H7 (cell line): ENCODE data around the gene C1orf167. TPM values are rescaled to one million over a fixed set of nuclear protein-coding genes. Genes with fewer than 3 reads are reported as not detected.
"Not testable (repeated sequence)": the region's sequence is repeated elsewhere in the genome, so short reads cannot be mapped to it uniquely, and the experiment has no call there.

Experiments
- DNase-seq: peaks from one replicate; pipeline ENCODE4 v3.0.0; 2012
- H3K27me3 ChIP-seq: 2 replicates; pipeline ENCODE4 v1.6.0; 2011; ENCODE audit warnings: mild to moderate bottlenecking, low read length; ENCODE audit not compliant: control insufficient read depth, insufficient read depth
- H3K36me3 ChIP-seq: replicated peaks from 2 replicates; pipeline ENCODE4 v1.5.1; 2011; ENCODE audit warnings: low read length; ENCODE audit not compliant: control insufficient read depth, insufficient read depth
- H3K4me3 ChIP-seq: 2 replicates; pipeline ENCODE4 v1.5.1; 2011; ENCODE audit warnings: low read depth, mild to moderate bottlenecking, control low read depth, low read length, moderate library complexity; ENCODE audit not compliant: insufficient read depth
- total RNA-seq: library from RNA; depleted of rRNA; stranded (reverse); fragments of >200 nt; shearing (Covaris generic); gene quantifications from 2 replicates; pipeline ENCODE4 v1.2.3, GENCODE V29; 2014

C1orf167 gene
- total RNA-seq, 1 experiment from 2014 or later, result 0.28 TPM

- Histone ChIP-seq H3K36me3 (peaks cover 14% of the 10 kb centered on the region), H3K4me3 (no peak overlapping the region), H3K27me3 (no peaks in the 10 kb centered on the region)
- DNase-seq, result no peak
Measured at GRCh38 chr1:11792106-11792505, 30.1 kb downstream of the C1orf167 start.

DNA sequence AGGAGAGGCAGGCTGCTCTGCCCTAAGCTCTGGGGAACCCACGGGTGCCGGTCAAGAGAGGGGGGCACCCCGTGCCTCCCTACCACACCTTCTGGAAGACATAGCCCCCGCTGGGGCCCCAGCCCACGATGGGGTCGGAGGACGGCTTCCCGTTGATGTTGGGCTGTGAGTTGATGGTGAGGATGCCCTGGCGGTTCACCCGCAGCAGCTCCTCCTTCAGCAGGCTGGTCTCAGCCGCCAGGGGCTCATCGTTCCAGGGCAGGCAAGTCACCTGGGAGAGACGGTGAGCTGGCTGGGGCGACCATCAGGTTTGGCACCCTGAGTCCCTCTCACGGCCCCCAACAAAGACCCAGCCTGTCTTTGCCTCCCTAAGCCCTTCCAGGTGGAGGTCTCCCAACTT lies 31.8 kb downstream of the C1orf167 start:
- Histone ChIP-seq H3K4me3 (no peak overlapping the region), H3K36me3 (peaks cover 14% of the 10 kb centered on the region), H3K27me3 (no peaks in the 10 kb centered on the region)
- DNase-seq, result no peak

DNA sequence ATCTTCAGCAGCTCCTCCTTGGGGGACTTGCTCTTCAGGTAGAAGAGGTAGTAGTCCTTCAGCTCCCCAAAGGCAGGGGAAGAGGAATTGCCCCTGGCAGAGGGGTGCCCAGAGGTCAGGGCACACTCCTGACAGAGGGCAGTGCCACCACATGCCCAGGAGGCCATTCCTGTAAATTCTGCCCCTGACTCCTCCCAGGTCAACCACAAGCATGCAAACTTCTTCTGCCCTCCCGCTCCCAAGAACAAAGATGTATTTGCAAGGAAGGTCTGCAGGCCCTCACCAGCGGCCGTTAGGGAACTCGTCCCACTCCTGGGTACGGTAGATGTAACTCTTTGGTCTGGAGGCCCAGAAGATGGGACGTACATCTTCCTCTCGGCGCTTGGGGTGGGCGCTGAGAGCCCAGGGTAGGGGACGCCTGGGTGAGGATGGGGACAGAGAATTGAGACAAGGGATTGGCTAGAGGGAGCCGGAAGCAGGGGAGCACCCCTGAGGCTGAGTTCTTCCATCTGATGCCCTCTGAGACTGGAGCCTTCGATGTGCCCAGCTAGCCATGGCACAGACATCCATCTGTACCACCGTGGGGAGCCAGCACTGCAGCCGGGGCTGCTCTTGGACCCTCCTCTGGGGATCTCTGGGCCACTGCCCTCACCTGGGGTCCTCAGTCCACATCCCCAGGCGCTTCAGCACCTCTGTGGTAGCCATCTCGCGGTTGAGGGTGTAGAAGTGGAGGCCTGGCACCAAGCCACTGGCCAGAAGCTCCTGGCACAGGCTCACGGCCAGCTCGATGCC lies 32.6 kb downstream of the C1orf167 start:
- H3K27me3 ChIP-seq, result no peaks in the 10 kb centered on the region
- peaks cover 14% of the 10 kb centered on the region for H3K36me3 ChIP-seq
- H3K4me3 ChIP-seq, result no peak overlapping the region
- no peak for DNase-seq

DNA sequence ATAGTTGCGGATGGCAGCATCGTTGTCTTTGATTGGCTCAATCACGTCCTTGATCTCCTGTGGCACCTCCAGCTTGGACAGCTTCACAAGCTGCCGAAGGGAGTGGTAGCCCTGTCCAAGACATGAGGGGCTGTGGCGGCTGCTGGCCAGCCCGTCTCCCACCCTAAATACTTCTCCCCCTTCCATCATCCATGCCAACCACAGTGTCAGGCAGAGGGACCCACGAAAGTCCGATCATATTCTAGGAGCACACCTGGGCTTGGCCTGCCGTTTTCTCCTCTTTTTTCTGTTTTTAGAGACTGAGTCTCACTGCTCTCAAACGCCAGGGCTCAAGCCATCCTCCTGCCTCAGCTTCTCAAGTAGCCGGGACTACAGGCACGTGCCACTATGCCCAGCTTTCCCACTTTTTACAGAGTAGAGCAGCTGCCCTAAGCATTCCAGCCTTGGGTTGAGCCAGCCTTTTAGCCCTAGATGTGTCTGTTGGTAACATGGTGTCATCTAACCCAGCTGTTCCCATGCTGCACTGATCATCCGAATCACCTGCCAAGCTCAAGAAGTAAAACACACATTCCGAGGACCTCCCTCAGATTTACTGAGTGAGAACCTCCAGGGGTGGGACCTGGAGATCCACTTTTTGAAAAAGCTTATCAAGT lies 33.4 kb downstream of the C1orf167 start:
- Histone ChIP-seq H3K36me3 (peaks cover 14% of the 10 kb centered on the region), H3K4me3 (no peak overlapping the region), H3K27me3 (no peaks in the 10 kb centered on the region)
- no peak for DNase-seq

DNA sequence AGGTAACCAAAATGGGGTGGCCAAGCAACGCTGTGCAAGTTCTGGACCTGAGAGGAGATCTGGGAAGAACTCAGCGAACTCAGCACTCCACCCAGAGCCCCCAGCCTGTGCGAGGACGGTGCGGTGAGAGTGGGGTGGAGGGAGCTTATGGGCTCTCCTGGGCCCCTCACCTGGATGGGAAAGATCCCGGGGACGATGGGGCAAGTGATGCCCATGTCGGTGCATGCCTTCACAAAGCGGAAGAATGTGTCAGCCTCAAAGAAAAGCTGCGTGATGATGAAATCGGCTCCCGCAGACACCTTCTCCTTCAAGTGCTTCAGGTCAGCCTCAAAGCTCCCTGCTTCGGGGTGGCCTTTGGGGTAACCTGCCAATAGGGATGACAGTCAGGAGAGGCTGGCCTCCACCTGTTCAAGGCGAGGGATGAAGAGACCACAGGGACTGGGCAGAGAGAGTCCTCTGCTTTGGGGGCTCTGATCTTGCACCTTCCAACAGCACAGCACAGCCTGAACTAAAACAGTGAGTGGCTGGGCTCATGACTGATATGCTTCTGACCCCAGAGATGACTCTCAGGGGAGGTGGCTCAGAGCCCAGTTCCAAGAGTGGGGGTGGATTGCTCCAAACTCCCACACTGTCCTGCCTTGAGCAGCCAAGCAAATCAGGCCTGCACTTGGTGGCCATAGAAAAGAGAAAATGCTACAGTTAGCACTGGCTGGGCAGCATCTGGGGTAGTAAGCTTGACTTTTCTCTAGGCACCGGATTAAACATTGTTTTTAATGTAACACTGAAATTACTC lies 34.2 kb downstream of the C1orf167 start:
- H3K27me3 ChIP-seq, result no peaks in the 10 kb centered on the region
- no peak for DNase-seq
- peaks cover 12% of the 10 kb centered on the region for H3K36me3 ChIP-seq
- H3K4me3 ChIP-seq, result no peak overlapping the region

- Histone ChIP-seq H3K27me3 (no peaks in the 10 kb centered on the region), H3K4me3 (no peak overlapping the region), H3K36me3 (peaks cover 12% of the 10 kb centered on the region)
- no peak for DNase-seq
Measured at GRCh38 chr1:11797525-11798216, 35.7 kb downstream of the C1orf167 start.

DNA sequence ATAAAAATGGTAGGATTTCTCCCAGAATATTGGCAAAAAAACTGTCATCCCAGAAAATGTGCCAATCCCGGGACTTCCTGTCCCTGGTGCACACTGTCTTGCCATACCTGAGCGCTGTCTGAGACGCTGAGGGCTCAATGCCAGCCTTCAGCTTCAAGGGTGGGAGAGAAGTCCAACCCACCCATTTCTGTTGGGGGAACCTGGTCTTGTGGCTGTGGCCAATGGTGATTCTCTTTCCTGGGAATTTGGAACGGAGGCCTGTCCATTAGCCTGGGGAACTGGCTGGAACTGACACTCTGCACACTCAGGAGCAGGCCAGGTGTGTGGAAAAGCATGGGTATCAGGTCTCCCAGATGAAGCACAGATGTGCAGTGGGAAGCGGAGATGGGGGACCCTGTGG lies 37.1 kb downstream of the C1orf167 start:
- no peaks in the 10 kb centered on the region for H3K27me3 ChIP-seq
- H3K4me3 ChIP-seq, result no peak overlapping the region
- no peak for DNase-seq
- H3K36me3 ChIP-seq, result peaks cover 12% of the 10 kb centered on the region

DNA sequence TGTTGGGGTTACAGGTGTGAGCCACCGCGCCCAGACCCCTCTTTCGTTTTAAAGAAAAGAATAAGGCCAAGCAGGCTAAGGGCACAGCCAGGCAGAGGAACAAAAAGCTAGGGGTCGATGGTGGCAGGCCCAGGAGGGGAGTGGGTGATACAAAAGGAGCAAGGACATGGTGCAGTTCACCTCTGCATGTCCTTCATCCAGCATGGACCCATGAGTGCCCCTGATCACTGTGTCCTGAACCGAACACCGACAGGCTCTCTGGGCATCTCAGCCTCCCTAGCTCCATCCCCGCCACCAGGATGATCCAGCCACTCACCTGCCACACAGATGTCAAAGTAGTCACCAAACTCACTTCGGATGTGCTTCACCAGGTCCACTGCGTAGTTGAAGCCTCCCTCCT lies 37.9 kb downstream of the C1orf167 start:
- Histone ChIP-seq H3K36me3 (peaks cover 9% of the 10 kb centered on the region), H3K4me3 (no peak overlapping the region), H3K27me3 (no peaks in the 10 kb centered on the region)
- no peak for DNase-seq

- Histone ChIP-seq H3K4me3 (no peak overlapping the region), H3K27me3 (no peaks in the 10 kb centered on the region), H3K36me3 (peaks cover 7% of the 10 kb centered on the region)
- DNase-seq, result no peak
Measured at GRCh38 chr1:11800391-11800755, 38.4 kb downstream of the C1orf167 start.

GRCh38 chr1:11800756-11801433 lies 38.9 kb downstream of the C1orf167 start:
- peaks cover 5% of the 10 kb centered on the region for H3K36me3 ChIP-seq
- no peak for DNase-seq
- H3K4me3 ChIP-seq, result no peak overlapping the region
- no peaks in the 10 kb centered on the region for H3K27me3 ChIP-seq

DNA sequence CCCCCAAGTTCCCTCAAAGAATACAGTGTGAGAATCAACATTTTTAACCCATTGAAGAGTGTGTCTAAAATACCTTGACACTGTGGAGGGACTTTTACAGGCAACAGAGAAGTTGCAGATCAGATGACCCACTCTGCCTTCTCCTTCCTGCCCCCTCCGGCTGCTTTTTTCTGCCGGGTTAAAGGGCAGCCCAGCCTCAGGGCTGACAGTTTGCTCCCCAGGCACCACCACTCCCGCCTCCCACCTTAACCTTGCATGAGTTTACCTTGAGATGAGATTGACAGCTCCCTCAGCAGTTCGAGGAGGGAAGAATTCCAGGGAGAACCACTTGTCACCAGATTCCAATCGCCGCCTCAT lies 40.6 kb downstream of the C1orf167 start:
- DNase-seq, result peak; percentile 72
- Histone ChIP-seq H3K36me3 (peaks cover 8% of the 10 kb centered on the region), H3K4me3 (peak overlapping the region; percentile 51), H3K27me3 (no peaks in the 10 kb centered on the region)

DNA sequence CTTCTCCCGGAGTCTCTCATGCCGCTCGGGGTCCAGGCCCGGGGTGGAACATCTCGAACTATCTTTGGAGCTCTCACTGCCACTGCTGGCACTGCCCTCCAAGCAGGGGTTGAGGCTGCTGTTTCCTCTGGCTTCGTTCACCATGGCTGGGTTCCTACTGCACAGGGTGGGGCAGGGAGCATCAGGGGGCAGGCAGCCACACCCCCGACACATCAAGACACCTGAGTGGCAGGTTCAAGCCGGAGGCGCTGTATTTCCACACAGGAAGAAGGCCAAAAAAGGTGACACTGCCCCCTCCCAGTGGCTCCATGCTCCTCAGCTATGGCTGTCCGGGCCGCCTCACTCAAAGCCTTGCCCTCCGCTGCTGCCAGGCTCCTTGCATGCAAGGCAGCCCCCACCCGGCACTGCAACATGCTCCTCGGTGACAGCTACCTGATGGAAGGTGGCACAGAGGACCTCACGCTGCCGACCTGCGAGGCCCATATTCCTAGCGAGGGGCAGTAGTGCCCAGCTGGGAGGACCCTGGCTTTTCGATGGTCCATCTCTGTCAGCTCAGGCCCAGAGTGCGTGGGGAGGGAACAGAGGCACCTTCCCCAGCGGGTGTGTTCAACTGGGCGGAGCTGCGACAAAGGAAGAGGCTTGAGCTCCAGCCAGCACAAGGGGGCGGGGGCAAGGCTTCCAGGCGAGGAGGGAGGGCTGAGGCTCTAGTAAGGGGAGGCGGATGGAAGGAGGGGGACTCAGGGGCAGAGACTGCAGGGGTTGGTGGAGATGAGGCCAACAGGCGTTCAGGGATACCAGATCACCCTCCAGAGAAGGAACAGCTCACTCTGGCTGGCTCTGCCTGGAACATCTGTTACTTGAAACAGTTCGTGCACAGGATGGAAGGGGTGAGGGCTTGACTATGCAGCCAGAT lies 41.2 kb downstream of the C1orf167 start:
- no peaks in the 10 kb centered on the region for H3K27me3 ChIP-seq
- peak; percentile 97 for DNase-seq
- peaks cover 8% of the 10 kb centered on the region for H3K36me3 ChIP-seq
- peak overlapping the region; percentile 51 for H3K4me3 ChIP-seq

DNA sequence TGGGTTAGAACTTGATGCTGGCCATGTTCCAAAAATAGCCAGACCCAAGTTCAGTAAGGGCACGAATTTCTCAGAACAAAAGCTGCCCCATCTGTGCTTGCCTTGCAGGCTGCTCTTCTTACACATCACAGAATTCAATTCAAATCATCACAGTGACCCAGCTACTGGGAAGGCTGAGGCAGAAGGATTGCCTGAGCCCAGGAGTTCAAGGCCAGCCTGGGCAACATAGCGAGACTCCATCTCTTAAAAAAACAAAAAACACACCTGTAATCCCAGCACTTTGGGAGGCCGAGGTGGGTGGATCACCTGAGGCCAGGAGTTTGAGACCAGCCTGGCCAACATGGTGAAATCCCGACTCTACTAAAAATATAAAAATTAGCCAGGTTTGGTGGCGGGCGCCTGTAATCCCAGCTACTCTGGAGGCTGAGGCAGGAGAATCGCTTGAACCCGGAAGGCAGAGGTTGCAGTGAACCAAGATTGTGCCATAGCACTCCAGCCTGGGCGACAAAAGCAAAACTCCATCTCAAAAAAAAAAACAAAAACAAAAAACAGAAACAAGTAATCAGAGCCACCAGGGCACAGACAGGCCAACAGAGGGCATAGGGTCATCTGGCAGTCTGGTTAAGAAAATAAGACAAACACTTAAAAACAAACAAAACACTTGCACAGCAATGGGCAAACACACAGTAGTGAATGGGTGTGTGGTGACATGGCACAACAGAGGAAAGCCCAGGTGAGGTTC lies 42.1 kb downstream of the C1orf167 start:
- not testable (repeated sequence) for H3K27me3 ChIP-seq, H3K36me3 ChIP-seq, DNase-seq
- H3K4me3 ChIP-seq, result peak overlapping the region; percentile 94
